Measurements from ENCODE around the gene SIL1.

SIL1 gene

GRCh38 chr5:138900281-138900965, 297.7 kb downstream of the SIL1 start:
- H3K4me1 Mint-ChIP-seq (ENCODE audit: low read depth), result peaks cover 11% of the 10 kb centered on the region
- H3K27me3 Mint-ChIP-seq, result peaks cover 3% of the 10 kb centered on the region
- H3K27ac Mint-ChIP-seq, result no peak overlapping the region
- H3K36me3 Mint-ChIP-seq, result peaks cover 9% of the 10 kb centered on the region
- no peak overlapping the region for H3K4me3 Mint-ChIP-seq
- no peaks in the 10 kb centered on the region for H3K9me3 Mint-ChIP-seq (ENCODE audit: low read depth)

GRCh38 chr5:138898742-138899141, 299.4 kb downstream of the SIL1 start:
- H3K27ac Mint-ChIP-seq, result no peak overlapping the region

GRCh38 chr5:138898299-138898698, 299.9 kb downstream of the SIL1 start:
- Mint-ChIP-seq H3K27me3 (peaks cover 6% of the 10 kb centered on the region), H3K27ac (no peak overlapping the region), H3K4me3 (no peak overlapping the region), H3K9me3 (ENCODE audit: low read depth) (no peaks in the 10 kb centered on the region), H3K36me3 (peaks cover 11% of the 10 kb centered on the region), H3K4me1 (ENCODE audit: low read depth) (peaks cover 11% of the 10 kb centered on the region)

More at GRCh38 chr5:138898742-138899141, 299.4 kb downstream of the SIL1 start:
- Mint-ChIP-seq H3K4me1 (ENCODE audit: low read depth) (peaks cover 11% of the 10 kb centered on the region), H3K27me3 (peaks cover 7% of the 10 kb centered on the region), H3K9me3 (ENCODE audit: low read depth) (no peaks in the 10 kb centered on the region), H3K4me3 (no peak overlapping the region), H3K36me3 (peaks cover 11% of the 10 kb centered on the region)

Measured in activated naive CD8-positive, alpha-beta T cell (primary cell).